C4-2B (cell line): Measurements from ENCODE around the gene INTS6L.
"Not testable (repeated sequence)": the region's sequence is repeated elsewhere in the genome, so short reads cannot be mapped to it uniquely, and the experiment has no call there.

ENCODE experiments used
- H3K27ac ChIP-seq: fragments of 450-650 bp; 2 replicates; pipeline ENCODE4 v1.5.1; 2017
- CTCF ChIP-seq: fragments of 450-650 bp; conservative IDR thresholded peaks from 2 replicates; pipeline ENCODE4 v1.5.1; 2017; ENCODE audit warnings: mild to moderate bottlenecking
- ZFX ChIP-seq: fragments of 450-650 bp; IDR thresholded peaks from 2 replicates; pipeline ENCODE4 v1.6.1; 2017

INTS6L gene

GRCh38 chrX:135581496-135581895 is 61.0 kb downstream of the INTS6L start:
- TF ChIP-seq CTCF (no peak), ZFX (no peak)
- no peak overlapping the region for H3K27ac ChIP-seq

GRCh38 chrX:135585153-135585552 is 64.7 kb downstream of the INTS6L start:
- no peak for TF ChIP-seq ZFX
- no peak for TF ChIP-seq CTCF
- H3K27ac ChIP-seq = no peak overlapping the region

- TF ChIP-seq ZFX (no peak), CTCF (no peak; the same call in 1 of the 2 replicates)
- no peak overlapping the region for H3K27ac ChIP-seq
Measured at GRCh38 chrX:135591871-135592270, 71.4 kb downstream of the INTS6L start.

- H3K27ac ChIP-seq = not testable (repeated sequence)
Measured at GRCh38 chrX:135594049-135594448, 73.6 kb downstream of the INTS6L start.

- not testable (repeated sequence) for H3K27ac ChIP-seq
Measured at GRCh38 chrX:135594453-135594852, 74.0 kb downstream of the INTS6L start.

GRCh38 chrX:135595543-135595942 is 75.1 kb downstream of the INTS6L start:
- no peak for TF ChIP-seq CTCF
- no peak for TF ChIP-seq ZFX
- H3K27ac ChIP-seq = no peak overlapping the region

- H3K27ac ChIP-seq = no peak overlapping the region
- TF ChIP-seq CTCF (peak; percentile 44), ZFX (no peak)
Measured at GRCh38 chrX:135596495-135596894, 76.0 kb downstream of the INTS6L start.

GRCh38 chrX:135605906-135606305 is 85.4 kb downstream of the INTS6L start:
- H3K27ac ChIP-seq = no peak overlapping the region
- TF ChIP-seq ZFX (no peak), CTCF (no peak)

- H3K27ac ChIP-seq = not testable (repeated sequence)
Measured at GRCh38 chrX:135624408-135625204, 104.1 kb downstream of the INTS6L start.
